NB4 (cell line): Measurements from ENCODE around the gene SLC17A5.

Experiments used
- DNase-seq: peaks from one replicate; pipeline ENCODE4 v3.0.0; 2010; ENCODE audit warnings: low read depth
- H3K4me3 ChIP-seq: one replicate; pipeline ENCODE4 v1.5.1; 2011; ENCODE audit warnings: mild to moderate bottlenecking, low read depth, low read length, moderate library complexity
- MAX ChIP-seq: IDR thresholded peaks from 2 replicates; pipeline ENCODE4 v1.6.1; 2011; ENCODE audit warnings: low read depth, low read length
- MYC ChIP-seq: IDR thresholded peaks from 2 replicates; pipeline ENCODE4 v1.6.1; 2011; ENCODE audit warnings: low read depth, low read length
- POLR2A ChIP-seq: IDR thresholded peaks from 2 replicates; pipeline ENCODE4 v1.6.1; 2011; ENCODE audit warnings: mild to moderate bottlenecking; ENCODE audit not compliant: insufficient read length; ENCODE audit errors: extremely low read depth
- TF ChIP-seq, protein P1 (sequence below): IDR thresholded peaks from one replicate; pipeline ENCODE4 v1.5.1; 2012; ENCODE audit warnings: low read depth, low read length

SLC17A5 gene

GRCh38 chr6:73653571-73654424, at the start of gene SLC17A5:
SLC17A5 (minus strand) TSS chr6:73653992; CDS start chr6:73653886, 106 bp downstream.
- DNase-seq, result peak; percentile 95
- H3K4me3 ChIP-seq, result peak within 1 kb of the TSS; percentile 75
- TF ChIP-seq, protein P1, sequence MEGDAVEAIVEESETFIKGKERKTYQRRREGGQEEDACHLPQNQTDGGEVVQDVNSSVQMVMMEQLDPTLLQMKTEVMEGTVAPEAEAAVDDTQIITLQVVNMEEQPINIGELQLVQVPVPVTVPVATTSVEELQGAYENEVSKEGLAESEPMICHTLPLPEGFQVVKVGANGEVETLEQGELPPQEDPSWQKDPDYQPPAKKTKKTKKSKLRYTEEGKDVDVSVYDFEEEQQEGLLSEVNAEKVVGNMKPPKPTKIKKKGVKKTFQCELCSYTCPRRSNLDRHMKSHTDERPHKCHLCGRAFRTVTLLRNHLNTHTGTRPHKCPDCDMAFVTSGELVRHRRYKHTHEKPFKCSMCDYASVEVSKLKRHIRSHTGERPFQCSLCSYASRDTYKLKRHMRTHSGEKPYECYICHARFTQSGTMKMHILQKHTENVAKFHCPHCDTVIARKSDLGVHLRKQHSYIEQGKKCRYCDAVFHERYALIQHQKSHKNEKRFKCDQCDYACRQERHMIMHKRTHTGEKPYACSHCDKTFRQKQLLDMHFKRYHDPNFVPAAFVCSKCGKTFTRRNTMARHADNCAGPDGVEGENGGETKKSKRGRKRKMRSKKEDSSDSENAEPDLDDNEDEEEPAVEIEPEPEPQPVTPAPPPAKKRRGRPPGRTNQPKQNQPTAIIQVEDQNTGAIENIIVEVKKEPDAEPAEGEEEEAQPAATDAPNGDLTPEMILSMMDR, result no peak
- TF ChIP-seq MAX, result peak; percentile 74
- TF ChIP-seq POLR2A, result peak; percentile 58
- peak; percentile 80 for TF ChIP-seq MYC

DNA sequence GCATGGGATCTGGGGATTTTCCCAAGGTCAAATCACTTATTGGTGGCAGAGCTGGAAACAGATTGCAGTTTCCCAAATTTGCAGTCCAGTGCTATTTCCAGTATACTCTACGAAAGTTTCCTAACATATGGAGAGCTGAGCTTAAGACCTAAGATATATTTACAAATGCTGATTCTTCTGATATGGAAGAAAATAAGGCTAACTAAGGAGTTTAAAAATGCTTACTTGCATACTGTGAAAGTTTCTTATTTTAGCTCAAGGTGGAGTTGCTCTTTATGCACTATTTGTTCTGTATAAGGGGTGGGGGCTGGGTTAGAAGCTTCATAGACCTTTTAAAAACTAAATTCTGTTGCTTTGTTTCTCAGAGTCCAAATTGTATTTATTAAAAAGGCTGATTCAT, 49.7 kb upstream of the SLC17A5 start:
- DNase-seq, result no peak
- no peak overlapping the region for H3K4me3 ChIP-seq
- TF ChIP-seq, protein P1, result no peak
- TF ChIP-seq MAX (no peak), MYC (no peak), POLR2A (no peak)

GRCh38 chr6:73702444-73702843, 48.7 kb upstream of the SLC17A5 start:
- TF ChIP-seq POLR2A (no peak), MAX (no peak), MYC (no peak)
- TF ChIP-seq, protein P1, result no peak
- H3K4me3 ChIP-seq, result no peak overlapping the region
- DNase-seq, result no peak

- no peak overlapping the region for H3K4me3 ChIP-seq
- TF ChIP-seq MAX, result no peak
- TF ChIP-seq MYC, result no peak
- no peak for TF ChIP-seq POLR2A
- TF ChIP-seq, protein P1, result no peak
- DNase-seq, result no peak
Measured at GRCh38 chr6:73699676-73700459, 46.1 kb upstream of the SLC17A5 start.

GRCh38 chr6:73696966-73697655, 43.3 kb upstream of the SLC17A5 start:
- no peak overlapping the region for H3K4me3 ChIP-seq
- no peak for DNase-seq
- TF ChIP-seq, protein P1, result no peak
- no peak for TF ChIP-seq MAX
- no peak for TF ChIP-seq MYC
- no peak for TF ChIP-seq POLR2A
